Cardiac muscle cell (in vitro differentiated cells and primary cell): Measurements from ENCODE around the gene DDX4. TPM values are rescaled to one million over a fixed set of nuclear protein-coding genes. Genes with fewer than 3 reads are reported as not detected.
A peak's percentile ranks its signal among the peaks of the same experiment; 100 is the strongest.

Experiments used
- DNase-seq, 2 donors: peaks; one replicate each; pipeline versions ENCODE4 v3.0.0 to v3.0.0-alpha.2; 2010 to 2017; ENCODE audit warnings: low read depth in 1 of 2, low spot score in 1 of 2
- H3K27ac ChIP-seq: fragments of 200-600 bp; sonication (generic); 2 replicates; pipeline ENCODE4 v1.5.1; 2016
- H3K27me3 ChIP-seq: fragments of 200-600 bp; sonication (generic); 2 replicates; pipeline ENCODE4 v1.6.0; 2016; ENCODE audit warnings: control low read depth
- H3K36me3 ChIP-seq: fragments of 200-600 bp; sonication (generic); 2 replicates; pipeline ENCODE4 v1.5.1; 2016; ENCODE audit warnings: control low read depth
- H3K4me1 ChIP-seq: fragments of 200-600 bp; sonication (generic); 2 replicates; pipeline ENCODE4 v1.8.1; 2017; ENCODE audit warnings: low read depth, mild to moderate bottlenecking, mixed run types
- H3K4me3 ChIP-seq: fragments of 200-600 bp; sonication (generic); 2 replicates; pipeline ENCODE4 v1.5.1; 2016; ENCODE audit warnings: mild to moderate bottlenecking
- H3K9me3 ChIP-seq: fragments of 200-600 bp; sonication (generic); 2 replicates; pipeline ENCODE4 v1.5.1; 2017; ENCODE audit warnings: low read depth, mild to moderate bottlenecking, control low read depth
- CTCF ChIP-seq: IDR thresholded peaks from 2 replicates; pipeline ENCODE4 v1.5.1; 2012; ENCODE audit warnings: low read depth, mild to moderate bottlenecking, low read length
- polyA plus RNA-seq: library from polyadenylated mRNA; unstranded; fragments of >200 nt; fragmentation: Nextera tagmentation; extraction: Ambion mirVana; gene quantifications from 2 replicates; pipeline ENCODE4 v1.2.1, GENCODE V29; 2016
- total RNA-seq: library from RNA; depleted of rRNA; stranded (reverse); fragments of >200 nt; gene quantifications from 2 replicates; pipeline ENCODE4 v1.2.3, GENCODE V29; 2016

The DDX4 gene
- total and polyA plus RNA-seq, 2 experiments from 2014 or later: not detected

GRCh38 chr5:55832446-55832845 lies 94.6 kb downstream of the DDX4 start:
- no peak for DNase-seq
- no peak for TF ChIP-seq CTCF
- Histone ChIP-seq H3K27me3 (no peaks in the 10 kb centered on the region), H3K4me1 (no peaks in the 10 kb centered on the region), H3K9me3 (no peaks in the 10 kb centered on the region), H3K27ac (no peak overlapping the region), H3K36me3 (no peaks in the 10 kb centered on the region), H3K4me3 (no peak overlapping the region)

DNA sequence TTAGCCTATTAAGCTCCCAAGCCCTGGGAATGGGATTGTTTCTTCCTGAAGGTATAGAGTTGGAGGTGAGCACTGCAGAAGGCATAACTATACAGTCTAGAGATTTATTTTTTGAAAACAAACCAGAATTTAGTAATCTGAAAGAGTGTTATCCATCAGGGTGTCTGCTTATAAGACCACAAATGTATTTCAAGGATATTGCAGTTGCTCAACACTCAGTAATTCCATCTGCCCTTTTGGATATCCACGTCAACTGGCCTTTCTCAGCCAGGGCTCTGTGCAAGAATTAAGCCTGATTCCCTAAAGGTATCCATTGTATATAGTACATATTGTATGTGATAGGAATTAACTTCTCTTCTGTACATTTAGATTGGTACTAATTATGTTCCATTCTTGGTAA lies 98.3 kb downstream of the DDX4 start:
- H3K9me3 ChIP-seq: no peaks in the 10 kb centered on the region
- H3K4me1 ChIP-seq: no peaks in the 10 kb centered on the region
- no peak for TF ChIP-seq CTCF
- no peak overlapping the region for H3K27ac ChIP-seq
- no peak overlapping the region for H3K4me3 ChIP-seq
- no peaks in the 10 kb centered on the region for H3K27me3 ChIP-seq
- no peaks in the 10 kb centered on the region for H3K36me3 ChIP-seq
- DNase-seq: peak in 1 of 2 donors; percentile 45

GRCh38 chr5:55841976-55842375 lies 104.1 kb downstream of the DDX4 start:
- DNase-seq: no peak
- Histone ChIP-seq H3K9me3 (no peaks in the 10 kb centered on the region), H3K27me3 (no peaks in the 10 kb centered on the region), H3K27ac (no peak overlapping the region), H3K4me3 (no peak overlapping the region), H3K4me1 (no peaks in the 10 kb centered on the region), H3K36me3 (no peaks in the 10 kb centered on the region)
- TF ChIP-seq CTCF: no peak

- Histone ChIP-seq H3K9me3 (no peaks in the 10 kb centered on the region), H3K27me3 (no peaks in the 10 kb centered on the region), H3K4me1 (no peaks in the 10 kb centered on the region), H3K27ac (no peak overlapping the region), H3K4me3 (no peak overlapping the region), H3K36me3 (no peaks in the 10 kb centered on the region)
- TF ChIP-seq CTCF: no peak
- peak in 1 of 2 donors; percentile 41 for DNase-seq
Measured at GRCh38 chr5:55847837-55848236, 110.0 kb downstream of the DDX4 start.

DNA sequence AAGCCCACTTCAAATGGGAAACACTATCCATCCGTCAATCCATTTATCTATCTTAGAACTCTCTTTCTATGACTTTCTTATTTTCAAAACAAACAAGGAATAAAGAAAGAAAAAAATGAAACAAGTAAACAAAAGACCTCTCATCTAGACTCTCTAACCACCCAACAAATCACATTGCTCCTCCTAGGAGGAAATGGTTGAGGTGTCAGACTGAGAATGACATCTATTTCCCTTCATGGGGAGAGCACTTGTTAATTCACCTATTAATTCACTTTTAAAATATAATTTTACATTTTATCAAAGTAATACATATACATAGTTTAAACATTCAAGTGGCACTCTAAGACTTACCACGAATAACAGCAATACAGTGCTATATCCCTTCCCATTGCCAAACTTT lies 110.9 kb downstream of the DDX4 start:
- Histone ChIP-seq H3K4me1 (no peaks in the 10 kb centered on the region), H3K27me3 (no peaks in the 10 kb centered on the region), H3K27ac (no peak overlapping the region), H3K9me3 (no peaks in the 10 kb centered on the region), H3K36me3 (no peaks in the 10 kb centered on the region), H3K4me3 (no peak overlapping the region)
- DNase-seq: no peak
- no peak for TF ChIP-seq CTCF
